Psoas muscle (tissue), 8 donors: Measurements from ENCODE around the gene ZGRF1. TPM values are rescaled to one million over a fixed set of nuclear protein-coding genes. Genes with fewer than 3 reads are reported as not detected.

Experiments used
- ATAC-seq, 4 donors: fragments of 200-7000 bp; cut with Tn5 transposase; one replicate each; pipeline ENCODE4 v1.9.1; 2020; ENCODE audit warnings: moderate library complexity in 3 of 4, mild to moderate bottlenecking in 2 of 4
- DNase-seq, 2 donors: peaks; one replicate each; pipeline ENCODE4 v3.0.0-alpha.2; 2020
- H3K27ac ChIP-seq: fragments of 200-600 bp; one replicate; pipeline ENCODE4 v1.8.0; 2022
- H3K27me3 ChIP-seq, 3 donors: fragments of 200-600 bp in 1 of 3; one replicate each; pipeline versions ENCODE4 v1.6.1 to v1.8.0; 2013 to 2022; ENCODE audit warnings: low read length in 2 of 3, mild to moderate bottlenecking in 2 of 3, moderate library complexity in 1 of 3; ENCODE audit not compliant: insufficient read depth in 3 of 3
- H3K36me3 ChIP-seq, 2 donors: fragments of 200-600 bp in 1 of 2; one replicate each; pipeline versions ENCODE4 v1.6.1 to v1.8.0; 2013 to 2022; ENCODE audit warnings: low read depth in 1 of 2, mild to moderate bottlenecking in 1 of 2, moderate library complexity in 1 of 2; ENCODE audit not compliant: insufficient read depth in 1 of 2
- H3K4me1 ChIP-seq: fragments of 200-600 bp; one replicate; pipeline ENCODE4 v1.8.0; 2022
- H3K4me3 ChIP-seq: fragments of 200-600 bp; one replicate; pipeline ENCODE4 v1.8.0; 2022; ENCODE audit warnings: mild to moderate bottlenecking
- H3K9me3 ChIP-seq: fragments of 200-600 bp; one replicate; pipeline ENCODE4 v1.8.0; 2022
- CTCF ChIP-seq: fragments of 200-600 bp; IDR thresholded peaks from one replicate; pipeline ENCODE4 v1.8.0; 2022; ENCODE audit warnings: antibody characterized with exemption
- WGBS, 3 donors: extraction: QIAGEN DNeasy Blood & Tissue Kit; methylation state at CpG; one replicate each; pipeline versions ENCODE4 v1.1.6 to v1.1.7; 2013; 5-methylcytosine and 5-hydroxymethylcytosine counted together
- intact Hi-C, 2 donors: fragments of 100-400 bp; cut with DNase I; formaldehyde crosslinking; loops; one replicate each; pipeline versions ENCODE4 v1.11.0 to v1.14.2; 2022
- polyA plus RNA-seq, 3 donors: library from polyadenylated mRNA; stranded (reverse); fragments of 200-250 nt; gene quantifications; one replicate each; pipeline ENCODE4 v1.2.3, GENCODE V29; 2013
- total RNA-seq, 4 donors: library from RNA; stranded (reverse); fragmentation: NEBNext Ultra II Directional in 2 of 4; extraction: Animal tissue kit (Norgen Biotek cat#: 25700) in 2 of 4; gene quantifications; one replicate each; pipeline versions ENCODE4 v1.2.1 to v1.2.4, GENCODE V29; 2021 to 2023
- donor health status: healthy with polysubstance abuse.
- donor health status: DM: no; HTN: no; CAD: no; lungs with moderate emphysema.
- donor health status: Bipolar disorder and iron deficiency.
- donor health status: healthy.
- donor health status: DM: yes; HTN: yes; CAD: no.
- donor health status: DM: no; HTN: no; CAD: no.
- donor health status: DM: no; HTN: no; CAD: no.
- donor health status: DM: yes; HTN: yes; CAD: no.

ZGRF1 gene
- total and polyA plus RNA-seq, 7 donors = 0.79 to 2.0 (median 1.3) TPM

- DNase-seq = no peak
These were observed 91.4 kb downstream of the ZGRF1 start for GRCh38 chr4:112545346-112545745.

GRCh38 chr4:112540695-112541094, 96.0 kb downstream of the ZGRF1 start:
- Histone ChIP-seq H3K27ac (no peak overlapping the region), H3K4me1 (no peaks in the 10 kb centered on the region), H3K4me3 (no peak overlapping the region), H3K9me3 (no peaks in the 10 kb centered on the region), H3K36me3 (no peaks in the 10 kb centered on the region), H3K27me3 (no peaks in the 10 kb centered on the region)
- WGBS, 3 donors = 85 to 89% (median 88%) methylated on average over 1 of the region's 1 CpG
- no peak for TF ChIP-seq CTCF
- no peak for ATAC-seq
- intact Hi-C loops = no loop called here
- DNase-seq = no peak

More at GRCh38 chr4:112545346-112545745, 91.4 kb downstream of the ZGRF1 start:
- no peaks in the 10 kb centered on the region for H3K9me3 ChIP-seq
- H3K36me3 ChIP-seq = peaks cover 0 to 4% of the 10 kb centered on the region in 2 donors
- intact Hi-C loops = no loop called here
- TF ChIP-seq CTCF = no peak
- WGBS, 3 donors = 90 to 98% (median 97%) methylated on average over 3 of the region's 3 CpGs
- H3K4me3 ChIP-seq = no peak overlapping the region
- no peaks in the 10 kb centered on the region for H3K4me1 ChIP-seq
- ATAC-seq = no peak
- no peak overlapping the region for H3K27ac ChIP-seq
- H3K27me3 ChIP-seq = no peaks in the 10 kb centered on the region

- Histone ChIP-seq H3K4me1 (no peaks in the 10 kb centered on the region), H3K36me3 (no peaks in the 10 kb centered on the region), H3K27me3 (peaks cover 0 to 2% (median 0%) of the 10 kb centered on the region in 3 donors), H3K27ac (no peak overlapping the region), H3K4me3 (no peak overlapping the region), H3K9me3 (no peaks in the 10 kb centered on the region)
- ATAC-seq (no peak), DNase-seq (no peak)
- TF ChIP-seq CTCF = no peak
- 89 to 96% (median 91%) methylated on average over 2 of the region's 2 CpGs for WGBS, 3 donors
- intact Hi-C loops = no loop called here
These were observed 100.6 kb downstream of the ZGRF1 start for GRCh38 chr4:112536123-112536522.

GRCh38 chr4:112532267-112532666, 104.4 kb downstream of the ZGRF1 start:
- Histone ChIP-seq H3K4me3 (no peak overlapping the region), H3K27me3 (peaks cover 0 to 5% (median 4%) of the 10 kb centered on the region in 3 donors), H3K9me3 (no peaks in the 10 kb centered on the region), H3K27ac (no peak overlapping the region), H3K4me1 (no peaks in the 10 kb centered on the region), H3K36me3 (no peaks in the 10 kb centered on the region)
- no peak for DNase-seq
- ATAC-seq = no peak
- no peak for TF ChIP-seq CTCF
- 56 to 57% (median 56%) methylated on average over 3 of the region's 3 CpGs for WGBS, 3 donors
- intact Hi-C loops = no loop called here

GRCh38 chr4:112531146-112531545, 105.6 kb downstream of the ZGRF1 start:
- TF ChIP-seq CTCF = no peak
- intact Hi-C loops = no loop called here
- 36 to 50% (median 46%) methylated on average over 1 of the region's 1 CpG for WGBS, 3 donors
- Histone ChIP-seq H3K4me1 (no peaks in the 10 kb centered on the region), H3K27ac (no peak overlapping the region), H3K9me3 (no peaks in the 10 kb centered on the region), H3K4me3 (no peak overlapping the region), H3K27me3 (peaks cover 0 to 5% (median 4%) of the 10 kb centered on the region in 3 donors), H3K36me3 (no peaks in the 10 kb centered on the region)
- DNase-seq (no peak), ATAC-seq (no peak)
